ENCODE data around the gene GARS1.

DNA sequence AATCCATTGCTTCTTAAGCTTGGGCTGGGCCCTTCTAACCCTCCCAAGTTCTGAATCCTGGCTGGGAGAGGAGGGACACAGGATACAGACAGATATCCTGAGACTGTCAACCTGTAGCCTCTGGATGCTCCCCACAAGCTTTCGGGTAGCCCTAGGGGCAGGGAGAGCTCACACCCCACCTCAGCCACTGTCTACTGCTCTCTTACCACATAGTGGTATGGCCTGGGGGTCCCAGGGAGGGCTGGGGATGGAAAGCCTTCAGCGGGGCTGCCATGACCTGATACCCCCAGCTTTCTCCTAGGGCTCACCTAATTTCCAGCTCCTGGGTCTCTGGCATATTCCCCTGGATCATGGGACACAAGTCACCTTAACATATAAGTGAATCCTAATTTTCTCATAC, 62.5 kb downstream of the GARS1 start:
- no peak for TF ChIP-seq EZH2 (IDR thresholded peaks at IDR 0.05)
- no peak for TF ChIP-seq POLR2AphosphoS5 (IDR thresholded peaks at IDR 0.05; ENCODE audit: borderline replicate concordance, low read depth, low read length)
- TF ChIP-seq FOXP2 (optimal IDR thresholded peaks at IDR 0.05; ENCODE audit: control extremely low read depth, extremely low read length, insufficient read depth): no peak

Measured in SK-N-MC (cell line).